ENCODE results near the gene SLC39A12. TPM values are rescaled to one million over a fixed set of nuclear protein-coding genes. Genes with fewer than 3 reads are reported as not detected.
"Not testable (repeated sequence)": the region's sequence is repeated elsewhere in the genome, so short reads cannot be mapped to it uniquely, and the experiment has no call there.

The SLC39A12 gene
- total RNA-seq, 2 donors from 2014 or later, result not detected

DNA sequence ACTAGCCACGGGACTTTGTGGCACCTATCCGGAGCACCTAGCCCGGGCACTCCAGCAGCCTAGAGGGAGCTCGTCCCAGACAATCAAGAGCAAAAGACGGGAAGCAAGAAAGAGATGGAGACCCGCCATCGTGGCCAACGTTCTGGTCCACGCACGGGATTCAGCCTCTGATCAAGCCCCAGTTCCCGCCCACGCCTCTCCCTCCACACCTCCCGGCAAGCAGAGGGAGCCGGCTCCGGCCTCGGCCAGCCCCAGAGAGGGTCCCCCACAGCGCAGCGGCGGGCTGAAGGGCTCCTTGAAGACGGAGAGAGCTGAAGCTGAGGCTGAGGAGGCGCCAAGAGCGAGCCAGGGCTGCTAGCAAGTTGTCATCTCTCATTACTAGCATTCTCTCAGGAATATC is 992 bp upstream of the SLC39A12 start:
- TF ChIP-seq, protein P1, sequence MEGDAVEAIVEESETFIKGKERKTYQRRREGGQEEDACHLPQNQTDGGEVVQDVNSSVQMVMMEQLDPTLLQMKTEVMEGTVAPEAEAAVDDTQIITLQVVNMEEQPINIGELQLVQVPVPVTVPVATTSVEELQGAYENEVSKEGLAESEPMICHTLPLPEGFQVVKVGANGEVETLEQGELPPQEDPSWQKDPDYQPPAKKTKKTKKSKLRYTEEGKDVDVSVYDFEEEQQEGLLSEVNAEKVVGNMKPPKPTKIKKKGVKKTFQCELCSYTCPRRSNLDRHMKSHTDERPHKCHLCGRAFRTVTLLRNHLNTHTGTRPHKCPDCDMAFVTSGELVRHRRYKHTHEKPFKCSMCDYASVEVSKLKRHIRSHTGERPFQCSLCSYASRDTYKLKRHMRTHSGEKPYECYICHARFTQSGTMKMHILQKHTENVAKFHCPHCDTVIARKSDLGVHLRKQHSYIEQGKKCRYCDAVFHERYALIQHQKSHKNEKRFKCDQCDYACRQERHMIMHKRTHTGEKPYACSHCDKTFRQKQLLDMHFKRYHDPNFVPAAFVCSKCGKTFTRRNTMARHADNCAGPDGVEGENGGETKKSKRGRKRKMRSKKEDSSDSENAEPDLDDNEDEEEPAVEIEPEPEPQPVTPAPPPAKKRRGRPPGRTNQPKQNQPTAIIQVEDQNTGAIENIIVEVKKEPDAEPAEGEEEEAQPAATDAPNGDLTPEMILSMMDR (conservative IDR thresholded peaks at IDR 0.05), result no peak
- Mint-ChIP-seq H3K4me1 (peaks cover 19% of the 10 kb centered on the region), H3K9me3 (peaks cover 8% of the 10 kb centered on the region), H3K27ac (no peak overlapping the region), H3K36me3 (ENCODE audit: low read depth) (no peaks in the 10 kb centered on the region), H3K27me3 (ENCODE audit: insufficient read depth) (no peaks in the 10 kb centered on the region), H3K4me3 (no peak overlapping the region)
- 96 to 97% methylated on average over 6 to 22 of the region's 22 CpGs for WGBS, 2 experiments (ENCODE audit: insufficient coverage in 1 of 2, insufficient read length in 1 of 2)
- Histone ChIP-seq H3K27ac (ENCODE audit: low read depth, low read length) (no peak overlapping the region), H3K4me1 (ENCODE audit: control insufficient read depth, insufficient read depth, low read length) (peaks cover 10% of the 10 kb centered on the region), H3K27me3 (ENCODE audit: control insufficient read depth, insufficient read depth, low read length, poor library complexity, severe bottlenecking) (no peaks in the 10 kb centered on the region), H3K4me3 (ENCODE audit: low read length) (no peak overlapping the region), H3K9ac (ENCODE audit: extremely low read depth, low read length, poor library complexity, severe bottlenecking) (no peak overlapping the region), H3K36me3 (ENCODE audit: control insufficient read depth, insufficient read depth, low read length) (no peaks in the 10 kb centered on the region), H3K9me3 (ENCODE audit: control insufficient read depth, low read length) (no peaks in the 10 kb centered on the region)
- DNase-seq, result no peak

DNA sequence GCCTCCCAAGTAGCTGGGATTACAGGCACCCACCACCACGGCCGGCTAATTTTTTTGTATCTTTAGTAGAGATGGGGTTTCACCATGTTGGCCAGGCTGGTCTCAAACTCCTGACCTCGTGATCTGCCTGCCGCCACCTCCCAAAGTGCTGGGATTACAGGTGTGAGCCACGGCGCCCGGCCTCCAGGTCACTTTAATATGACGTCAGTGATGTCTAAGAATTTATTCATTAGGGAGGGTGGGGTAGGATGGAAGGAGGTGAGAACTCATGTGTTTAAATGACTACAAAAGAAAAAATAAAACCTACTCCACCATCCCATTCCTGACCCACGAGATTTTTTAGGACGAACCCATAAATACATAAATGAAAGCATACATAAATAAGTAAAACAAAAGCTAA is 2.7 kb downstream of the SLC39A12 start:
- not testable (repeated sequence) for H3K4me3 Mint-ChIP-seq; H3K36me3 ChIP-seq (ENCODE audit: control insufficient read depth, insufficient read depth, low read length); DNase-seq; H3K27ac Mint-ChIP-seq; H3K9ac ChIP-seq (ENCODE audit: extremely low read depth, low read length, poor library complexity, severe bottlenecking); H3K4me3 ChIP-seq (ENCODE audit: low read length); H3K27me3 ChIP-seq (ENCODE audit: control insufficient read depth, insufficient read depth, low read length, poor library complexity, severe bottlenecking); H3K36me3 Mint-ChIP-seq (ENCODE audit: low read depth); H3K27me3 Mint-ChIP-seq (ENCODE audit: insufficient read depth); H3K27ac ChIP-seq (ENCODE audit: low read depth, low read length); H3K9me3 ChIP-seq (ENCODE audit: control insufficient read depth, low read length)
- WGBS, 2 experiments (ENCODE audit: insufficient coverage in 1 of 2, insufficient read length in 1 of 2), result 90 to 98% methylated on average over 2 to 10 of the region's 10 CpGs
- H3K4me1 Mint-ChIP-seq, result peaks cover 19% of the 10 kb centered on the region
- peaks cover 10% of the 10 kb centered on the region for H3K4me1 ChIP-seq (ENCODE audit: control insufficient read depth, insufficient read depth, low read length)
- peaks cover 11% of the 10 kb centered on the region for H3K9me3 Mint-ChIP-seq

DNA sequence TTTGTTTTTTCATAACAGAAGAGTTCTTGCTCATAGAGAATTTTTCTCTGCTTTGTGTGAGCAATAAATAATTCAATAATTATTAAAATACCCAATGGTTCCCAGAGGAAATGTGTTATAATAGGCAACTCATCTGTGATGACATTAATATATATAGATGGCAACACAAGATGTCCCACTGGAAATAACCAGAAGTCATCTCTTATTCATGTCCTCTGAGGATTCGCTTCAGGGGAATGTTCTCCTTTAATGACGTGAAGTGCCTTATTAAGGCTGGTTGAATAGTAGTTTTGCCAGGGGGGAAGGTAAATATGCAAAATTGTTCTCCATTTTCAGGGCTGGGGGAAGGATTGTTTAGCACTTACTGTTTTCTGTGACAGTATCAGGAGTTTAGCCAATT is 3.1 kb downstream of the SLC39A12 start:
- H3K27ac Mint-ChIP-seq, result no peak overlapping the region

More for the DNA sequence above, 3.1 kb downstream of the SLC39A12 start:
- H3K36me3 ChIP-seq (ENCODE audit: control insufficient read depth, insufficient read depth, low read length), result no peaks in the 10 kb centered on the region
- H3K27me3 ChIP-seq (ENCODE audit: control insufficient read depth, insufficient read depth, low read length, poor library complexity, severe bottlenecking), result no peaks in the 10 kb centered on the region
- H3K27ac ChIP-seq (ENCODE audit: low read depth, low read length), result no peak overlapping the region
- Mint-ChIP-seq H3K9me3 (peaks cover 13% of the 10 kb centered on the region), H3K27me3 (ENCODE audit: insufficient read depth) (no peaks in the 10 kb centered on the region), H3K4me3 (no peak overlapping the region), H3K4me1 (peaks cover 19% of the 10 kb centered on the region), H3K36me3 (ENCODE audit: low read depth) (no peaks in the 10 kb centered on the region)
- DNase-seq, result no peak
- TF ChIP-seq, protein P1 (conservative IDR thresholded peaks at IDR 0.05), result no peak
- no peak overlapping the region for H3K4me3 ChIP-seq (ENCODE audit: low read length)
- peaks cover 9% of the 10 kb centered on the region for H3K9me3 ChIP-seq (ENCODE audit: control insufficient read depth, low read length)
- H3K9ac ChIP-seq (ENCODE audit: extremely low read depth, low read length, poor library complexity, severe bottlenecking), result no peak overlapping the region
- WGBS, 2 experiments (ENCODE audit: insufficient coverage in 1 of 2, insufficient read length in 1 of 2), result 93% methylated on average over 2 of the region's 2 CpGs; no CpG with 5 or more reads in 1 of the 2 experiments
- H3K4me1 ChIP-seq (ENCODE audit: control insufficient read depth, insufficient read depth, low read length), result peaks cover 10% of the 10 kb centered on the region

Measured in endodermal cell (in vitro differentiated cells).